GM21447 (cell line): Measurements from ENCODE around the gene DNAH10.

Source experiments
- ATAC-seq: cut with Tn5 transposase; IDR thresholded peaks from one replicate; pipeline ENCODE4 v1.9.1; 2021; ENCODE audit not compliant: unreplicated experiment

The DNAH10 gene, protein sequence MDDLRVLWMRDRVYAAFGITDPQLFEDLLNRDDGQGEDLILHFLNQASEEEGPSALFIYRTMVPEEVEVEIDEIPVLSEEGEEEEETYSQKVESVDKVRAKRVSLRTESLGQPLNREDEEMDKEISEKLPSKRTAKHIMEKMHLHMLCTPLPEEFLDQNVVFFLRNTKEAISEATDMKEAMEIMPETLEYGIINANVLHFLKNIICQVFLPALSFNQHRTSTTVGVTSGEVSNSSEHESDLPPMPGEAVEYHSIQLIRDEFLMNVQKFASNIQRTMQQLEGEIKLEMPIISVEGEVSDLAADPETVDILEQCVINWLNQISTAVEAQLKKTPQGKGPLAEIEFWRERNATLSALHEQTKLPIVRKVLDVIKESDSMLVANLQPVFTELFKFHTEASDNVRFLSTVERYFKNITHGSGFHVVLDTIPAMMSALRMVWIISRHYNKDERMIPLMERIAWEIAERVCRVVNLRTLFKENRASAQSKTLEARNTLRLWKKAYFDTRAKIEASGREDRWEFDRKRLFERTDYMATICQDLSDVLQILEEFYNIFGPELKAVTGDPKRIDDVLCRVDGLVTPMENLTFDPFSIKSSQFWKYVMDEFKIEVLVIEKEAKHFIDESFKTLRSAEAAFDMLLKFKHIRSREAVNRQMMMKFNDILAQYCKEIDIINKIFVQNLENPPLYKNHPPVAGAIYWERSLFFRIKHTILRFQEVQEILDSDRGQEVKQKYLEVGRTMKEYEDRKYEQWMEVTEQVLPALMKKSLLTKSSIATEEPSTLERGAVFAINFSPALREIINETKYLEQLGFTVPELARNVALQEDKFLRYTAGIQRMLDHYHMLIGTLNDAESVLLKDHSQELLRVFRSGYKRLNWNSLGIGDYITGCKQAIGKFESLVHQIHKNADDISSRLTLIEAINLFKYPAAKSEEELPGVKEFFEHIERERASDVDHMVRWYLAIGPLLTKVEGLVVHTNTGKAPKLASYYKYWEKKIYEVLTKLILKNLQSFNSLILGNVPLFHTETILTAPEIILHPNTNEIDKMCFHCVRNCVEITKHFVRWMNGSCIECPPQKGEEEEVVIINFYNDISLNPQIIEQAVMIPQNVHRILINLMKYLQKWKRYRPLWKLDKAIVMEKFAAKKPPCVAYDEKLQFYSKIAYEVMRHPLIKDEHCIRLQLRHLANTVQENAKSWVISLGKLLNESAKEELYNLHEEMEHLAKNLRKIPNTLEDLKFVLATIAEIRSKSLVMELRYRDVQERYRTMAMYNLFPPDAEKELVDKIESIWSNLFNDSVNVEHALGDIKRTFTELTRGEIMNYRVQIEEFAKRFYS (N-terminal part only)

DNA sequence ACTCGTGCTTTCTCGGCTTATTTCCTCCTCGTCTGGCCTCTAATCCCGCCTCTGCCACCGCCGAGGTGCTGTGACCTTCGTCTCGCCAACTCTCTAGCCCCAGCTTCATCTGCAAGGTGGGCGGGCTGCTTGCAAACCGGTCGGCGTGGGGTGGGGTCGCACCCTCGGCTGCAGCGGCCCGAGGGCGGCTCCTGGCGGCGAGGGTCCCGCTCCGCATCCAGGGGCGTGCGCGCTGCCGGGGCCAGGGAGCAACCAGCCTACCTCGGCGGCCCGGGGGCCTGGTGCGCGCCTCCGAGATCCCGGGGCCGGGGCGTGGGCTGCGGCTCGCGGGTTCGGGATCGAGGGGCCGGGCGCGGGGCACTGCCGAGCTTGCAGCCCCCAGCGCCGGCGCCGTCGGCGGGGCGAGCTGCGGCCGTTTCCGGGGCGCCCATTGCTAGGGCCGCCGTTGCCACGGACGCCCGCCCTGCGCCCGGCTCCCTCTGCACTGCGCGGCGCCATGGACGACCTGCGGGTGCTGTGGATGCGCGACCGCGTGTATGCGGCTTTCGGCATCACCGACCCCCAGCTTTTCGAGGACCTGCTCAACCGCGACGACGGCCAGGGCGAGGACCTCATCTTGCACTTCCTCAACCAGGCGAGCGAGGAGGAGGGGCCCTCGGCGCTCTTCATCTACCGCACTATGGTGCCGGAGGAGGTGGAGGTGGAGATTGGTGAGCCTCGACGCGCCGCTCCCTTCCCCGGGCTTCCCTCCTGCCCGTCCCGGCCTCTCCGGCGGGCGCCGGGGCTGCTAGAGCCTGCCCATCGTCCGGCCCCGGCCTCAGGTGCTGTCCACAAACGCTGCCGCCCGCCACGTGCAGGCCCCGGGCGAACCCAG lies at the start of gene DNAH10:
DNAH10 (plus strand) TSS at position 461 of the 874 bp plus-strand sequence; CDS start at position 497, 36 bp downstream.
- peak; percentile 85 for ATAC-seq

DNA sequence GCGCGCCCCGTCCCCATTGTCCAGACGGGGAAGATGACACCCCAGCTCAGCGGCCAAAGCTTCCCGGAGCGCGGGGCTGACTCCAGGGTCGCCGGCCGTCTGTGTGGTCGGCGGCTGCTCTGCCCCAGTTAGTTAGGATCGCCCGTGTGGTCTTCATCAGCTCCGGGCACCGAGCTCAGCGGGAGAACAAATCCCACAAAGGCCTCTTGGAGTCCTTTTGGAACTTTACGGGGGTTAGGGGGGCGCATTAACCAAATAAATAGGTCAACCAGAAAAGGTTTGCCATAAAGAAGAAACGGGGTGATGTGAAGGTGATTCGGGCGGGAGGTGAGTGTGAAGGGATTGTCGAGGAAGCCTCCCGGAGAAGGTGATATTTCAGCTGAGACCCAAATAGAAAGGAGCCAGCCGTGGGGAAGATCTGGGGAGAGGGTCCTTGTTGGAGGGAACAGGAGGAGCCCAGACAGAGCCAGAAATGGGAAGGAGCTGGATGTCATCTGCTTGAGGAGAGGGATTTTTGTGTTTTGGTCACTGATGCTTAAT lies 49.3 kb upstream of the DNAH10 start:
- ATAC-seq, result no peak

DNA sequence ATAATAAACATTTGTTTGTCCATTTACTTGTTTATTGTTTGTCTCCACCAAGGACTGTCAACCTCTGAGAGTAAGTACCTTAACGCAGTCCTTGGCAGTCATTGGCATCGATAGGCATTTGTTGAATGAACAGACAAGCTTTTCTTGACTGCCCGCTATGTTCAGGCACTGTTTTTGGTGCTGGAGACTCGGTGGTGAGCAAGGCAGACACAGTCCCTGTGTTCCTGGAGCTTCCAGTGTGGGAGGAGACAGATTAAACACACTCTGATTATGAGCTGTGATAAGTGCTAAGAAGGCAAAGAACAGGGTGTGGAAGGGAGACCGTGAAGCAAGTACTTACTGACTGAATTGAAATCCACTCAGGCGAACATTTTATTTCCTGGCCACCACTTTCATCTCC lies 48.7 kb upstream of the DNAH10 start:
- ATAC-seq, result no peak

DNA sequence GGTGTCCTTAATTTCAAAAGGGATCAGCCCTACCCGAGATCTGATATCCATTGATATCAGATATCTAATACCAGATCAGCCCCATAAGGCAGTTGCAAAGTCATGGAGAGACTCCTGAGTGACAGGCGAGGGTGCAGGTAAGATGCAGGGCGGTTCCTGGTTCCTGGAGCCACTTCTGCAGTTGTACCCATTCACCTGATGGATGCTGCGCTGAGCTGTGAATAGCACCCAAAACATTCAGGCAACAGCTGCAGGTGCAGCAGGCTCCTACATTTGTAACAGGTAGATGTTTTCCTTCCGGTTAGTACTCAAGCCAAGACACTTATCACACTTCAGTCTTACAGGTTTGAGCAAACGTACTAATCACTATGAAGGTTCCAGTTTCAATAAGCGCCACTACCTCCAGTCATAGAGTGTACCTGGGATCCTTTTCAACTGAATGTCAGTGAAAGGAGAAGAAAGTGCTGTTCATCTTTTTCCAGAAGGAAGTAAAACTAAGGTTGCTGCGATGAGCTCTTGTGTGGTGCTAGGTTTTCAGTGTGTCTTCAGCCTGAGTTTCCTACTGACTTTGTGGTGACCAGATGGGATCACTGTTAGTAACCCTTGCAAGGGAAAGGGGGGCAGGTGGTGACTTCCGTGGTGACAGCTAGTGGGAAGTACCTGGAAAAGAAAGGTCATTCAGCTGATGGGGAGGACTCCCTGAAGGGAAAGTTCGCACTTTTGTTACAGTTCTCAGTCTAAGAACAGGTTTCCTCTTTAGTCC lies 48.1 kb upstream of the DNAH10 start:
- peak; percentile 56 for ATAC-seq

DNA sequence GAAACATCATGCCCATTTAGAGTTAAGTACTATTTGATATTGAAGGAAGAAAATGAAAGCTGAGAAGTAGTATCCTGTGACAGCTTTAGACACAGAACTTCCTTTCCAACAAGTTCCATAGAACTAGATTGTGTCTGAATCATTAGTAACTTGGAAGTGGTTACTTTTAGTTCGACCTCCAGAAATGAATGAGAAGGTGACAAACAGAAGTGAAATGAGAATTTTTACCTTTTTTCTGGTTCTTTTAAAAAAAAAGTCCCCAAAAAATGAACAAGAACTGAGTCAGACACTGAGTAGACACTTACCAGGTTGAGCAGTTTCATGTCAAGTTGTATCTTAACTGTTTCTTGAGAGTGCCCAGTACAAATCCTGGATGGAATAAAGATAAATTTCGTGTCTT lies 46.9 kb upstream of the DNAH10 start:
- no peak for ATAC-seq

DNA sequence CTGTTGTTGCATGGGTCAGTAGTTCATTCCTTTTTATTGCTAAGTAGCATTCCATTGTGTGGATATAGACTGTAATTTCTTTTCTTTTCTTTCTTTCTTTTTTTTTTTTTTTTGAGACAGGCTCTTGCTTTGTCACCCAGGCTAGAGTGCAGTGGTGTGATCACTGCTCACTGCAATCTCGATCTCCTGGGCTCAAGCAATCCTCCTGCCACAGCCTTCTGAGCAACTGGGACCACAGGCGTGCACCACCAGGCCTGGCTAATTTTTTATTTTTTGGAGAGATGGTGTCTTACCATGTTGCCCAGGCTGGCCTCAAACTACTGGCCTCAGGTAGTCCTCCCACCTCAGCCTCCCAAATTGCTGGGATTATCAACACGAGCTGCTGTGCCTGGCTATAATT lies 44.8 kb upstream of the DNAH10 start:
- no peak for ATAC-seq

DNA sequence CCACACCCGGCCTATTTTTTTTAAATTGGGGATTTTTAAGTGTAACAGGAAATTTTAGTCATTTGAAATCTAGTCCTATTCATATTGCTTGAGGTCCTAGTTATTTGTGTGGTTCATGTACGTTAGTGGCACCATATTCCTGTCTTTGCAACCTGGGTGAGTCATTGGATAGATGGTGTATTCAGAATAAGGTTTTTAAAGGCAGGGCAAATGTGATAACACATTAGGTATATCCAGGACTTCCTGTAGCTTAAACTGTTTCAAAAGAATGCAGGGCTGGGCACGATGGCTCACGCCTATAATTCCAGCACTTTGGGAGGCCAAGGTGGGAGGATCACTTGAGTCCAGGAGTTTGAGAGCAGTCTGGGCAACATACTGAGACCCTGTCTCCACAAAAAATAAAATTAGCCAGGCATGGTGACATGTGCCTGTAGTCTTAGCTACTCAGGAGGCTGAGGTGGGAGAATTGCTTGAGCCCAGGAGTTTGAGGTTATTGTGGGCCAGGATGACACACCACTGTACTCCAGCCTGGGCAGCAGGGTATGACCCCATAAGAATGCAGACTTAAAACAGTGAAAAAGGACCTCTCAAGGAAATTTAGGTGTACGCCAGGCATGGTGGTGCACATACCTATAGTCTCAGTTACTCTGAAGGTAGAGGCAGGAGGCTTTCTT lies 41.8 kb upstream of the DNAH10 start:
- ATAC-seq, result no peak

DNA sequence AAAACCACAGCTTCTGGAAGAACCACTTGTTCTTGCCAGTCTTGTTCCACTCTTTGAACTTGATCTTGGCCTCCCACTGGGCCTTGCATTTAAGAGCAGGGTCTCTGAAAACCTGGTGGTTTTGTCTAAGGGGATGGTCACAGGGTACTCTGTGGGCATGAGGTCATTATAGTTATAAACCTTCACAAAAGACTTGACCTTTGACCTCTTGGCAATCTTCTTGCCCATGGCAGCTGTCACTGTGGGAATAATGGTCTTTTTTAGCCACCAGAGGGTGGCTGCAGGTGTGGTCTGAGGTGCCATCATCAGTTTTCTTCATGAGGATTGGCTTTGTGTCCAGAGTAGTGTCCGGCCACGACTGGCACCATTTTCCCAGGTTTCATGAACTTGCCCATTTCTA lies 40.9 kb upstream of the DNAH10 start:
- no peak for ATAC-seq

DNA sequence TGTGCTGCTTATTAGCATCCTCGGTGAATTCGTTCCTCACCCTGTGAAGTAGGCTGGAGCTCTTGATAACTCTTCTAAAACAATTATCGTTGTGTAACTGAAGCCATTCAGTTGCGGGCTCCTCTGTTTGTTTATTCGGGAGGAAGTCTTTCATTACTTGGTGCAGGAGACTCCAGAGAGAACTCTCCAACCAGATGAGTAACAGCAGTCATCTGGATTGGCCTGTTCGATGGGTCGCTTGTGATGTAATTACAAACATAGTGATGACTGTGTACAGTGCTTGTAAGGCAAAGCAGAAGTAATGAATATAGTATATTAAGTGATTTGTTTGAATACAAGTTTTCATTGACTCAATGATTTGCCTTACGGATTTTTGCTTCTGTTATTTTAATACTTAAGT lies 39.1 kb upstream of the DNAH10 start:
- ATAC-seq, result no peak

DNA sequence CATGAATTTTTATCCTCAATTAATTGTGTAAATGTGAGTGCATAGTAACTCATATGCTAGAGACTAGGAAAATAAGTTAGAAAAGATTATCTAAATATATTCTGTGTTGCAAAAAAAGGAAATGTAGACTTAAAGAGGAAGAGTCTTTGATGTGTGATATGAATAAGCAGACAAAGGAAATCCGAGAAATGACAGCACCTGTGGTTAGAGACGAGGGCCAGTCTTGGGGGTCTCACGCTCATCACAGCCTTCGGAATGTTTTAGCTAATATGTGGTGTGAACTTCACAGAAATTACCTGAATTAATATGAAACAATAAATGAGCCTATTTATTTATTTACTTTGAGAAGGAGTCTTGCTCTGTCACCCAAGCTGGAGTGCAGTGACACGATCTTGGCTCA lies 38.3 kb upstream of the DNAH10 start:
- ATAC-seq, result no peak

DNA sequence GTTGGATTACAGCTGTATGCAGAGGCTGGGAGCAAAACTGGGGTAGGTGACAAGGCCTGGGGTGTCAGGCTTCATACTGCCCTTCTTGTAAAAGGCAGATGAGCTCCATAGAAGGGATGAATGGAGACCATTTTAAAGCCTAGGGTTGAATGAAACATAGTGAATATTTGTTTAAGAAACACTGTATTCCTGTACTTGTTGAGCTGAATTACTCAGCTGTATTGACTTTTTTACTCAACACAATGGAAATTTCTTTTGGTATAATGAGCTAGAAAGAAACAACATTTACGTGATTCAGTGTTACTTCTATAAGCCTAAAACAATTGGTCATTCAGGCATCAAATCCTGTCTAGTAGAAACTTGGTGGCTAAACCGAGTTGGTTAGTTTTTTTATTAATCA lies 35.9 kb upstream of the DNAH10 start:
- no peak for ATAC-seq

DNA sequence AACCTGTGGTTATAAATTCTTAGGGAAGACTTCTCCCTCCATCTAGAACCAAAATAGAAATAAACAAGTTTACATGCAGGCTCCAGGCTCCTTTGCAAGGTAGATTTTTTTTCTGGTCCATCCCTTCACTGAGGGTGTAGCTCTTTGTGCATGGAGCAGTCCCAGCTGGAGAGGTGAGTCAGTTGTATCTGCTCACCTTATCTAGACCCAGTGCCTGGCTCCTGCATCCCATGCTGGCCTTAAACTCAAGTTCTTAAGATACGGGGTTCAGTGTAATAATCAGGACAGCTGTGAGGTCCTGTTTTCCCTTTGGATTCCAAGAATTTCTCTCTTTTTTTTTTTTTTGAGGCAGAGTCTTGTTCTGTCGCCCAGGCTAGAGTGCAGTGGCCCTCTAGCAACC lies 35.1 kb upstream of the DNAH10 start:
- ATAC-seq, result no peak

DNA sequence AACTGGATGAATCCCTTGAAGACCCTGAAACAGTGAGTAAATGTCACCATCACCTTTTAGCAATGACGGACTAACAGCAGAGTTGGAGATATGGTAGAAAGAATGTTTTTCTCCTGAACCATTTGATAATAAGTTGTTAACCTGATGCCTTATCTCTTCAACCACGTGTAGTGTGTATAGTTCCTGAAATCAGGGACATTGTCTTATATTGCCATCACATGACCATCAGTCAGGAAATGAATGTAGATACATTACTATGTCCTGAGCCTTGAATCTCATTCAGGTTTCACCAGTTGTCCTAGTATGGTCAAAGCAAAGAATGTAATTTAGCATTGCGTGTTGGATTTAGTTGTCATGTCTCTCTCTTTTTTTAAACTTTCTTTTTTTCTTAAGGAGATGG lies 34.2 kb upstream of the DNAH10 start:
- ATAC-seq, result no peak

DNA sequence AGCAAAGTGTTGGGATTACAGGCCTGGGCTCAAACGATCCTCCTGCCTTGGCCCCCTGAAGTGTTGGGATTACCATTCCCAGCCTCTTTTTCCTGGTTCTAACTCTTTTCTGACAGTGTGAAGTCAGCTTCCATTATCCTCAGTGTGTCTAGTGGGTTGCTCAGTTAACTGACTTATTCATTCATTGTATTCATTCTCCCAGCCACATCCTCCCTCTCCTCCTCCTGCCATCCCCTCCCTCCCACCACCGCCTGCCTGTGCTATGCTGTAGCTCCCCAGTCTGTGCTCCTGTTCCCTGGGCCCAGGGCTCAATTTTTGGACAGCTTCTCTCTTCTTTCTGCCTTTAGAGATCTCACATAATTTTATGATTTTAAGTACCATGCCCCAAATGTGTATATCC lies 30.5 kb upstream of the DNAH10 start:
- ATAC-seq, result no peak

DNA sequence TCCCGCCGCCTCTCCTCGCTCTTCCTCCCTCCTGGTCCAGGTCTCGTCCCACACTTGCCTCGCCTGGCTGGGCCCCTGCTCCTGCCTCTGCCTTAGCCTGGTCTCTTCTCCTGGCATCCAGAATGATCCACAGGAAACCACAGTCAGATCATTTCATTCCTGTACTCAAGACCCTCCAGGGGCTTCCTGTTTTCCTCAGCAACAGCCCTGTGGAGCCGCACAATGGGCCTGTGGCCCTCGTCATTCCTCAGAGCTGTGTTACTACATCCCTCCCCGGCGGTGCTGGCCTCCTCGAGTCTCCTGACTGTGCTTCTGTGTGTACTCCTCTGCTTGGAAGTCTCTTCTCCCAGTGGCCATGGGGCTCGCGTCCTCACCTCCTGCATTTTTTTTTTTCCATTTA lies 29.9 kb upstream of the DNAH10 start:
- ATAC-seq, result no peak

DNA sequence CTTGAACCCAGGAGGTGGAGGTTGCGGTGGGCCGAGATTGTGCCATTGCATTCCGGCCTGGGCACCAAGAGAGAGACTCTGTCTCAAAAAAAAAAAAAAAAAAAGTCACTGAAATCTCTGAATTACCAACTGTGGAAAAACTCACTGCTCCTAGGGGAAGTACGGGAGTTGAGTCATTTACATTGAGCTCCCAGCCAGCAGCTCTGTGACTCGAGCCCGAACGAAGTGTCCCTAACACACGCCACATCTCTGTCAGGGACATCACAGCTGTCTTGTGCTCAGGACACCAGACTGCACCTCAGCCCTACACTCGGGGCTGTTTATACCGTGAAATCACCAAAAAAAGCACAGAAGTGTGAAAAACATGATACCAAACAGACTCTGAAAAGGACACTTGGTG lies 28.9 kb upstream of the DNAH10 start:
- ATAC-seq, result no peak

DNA sequence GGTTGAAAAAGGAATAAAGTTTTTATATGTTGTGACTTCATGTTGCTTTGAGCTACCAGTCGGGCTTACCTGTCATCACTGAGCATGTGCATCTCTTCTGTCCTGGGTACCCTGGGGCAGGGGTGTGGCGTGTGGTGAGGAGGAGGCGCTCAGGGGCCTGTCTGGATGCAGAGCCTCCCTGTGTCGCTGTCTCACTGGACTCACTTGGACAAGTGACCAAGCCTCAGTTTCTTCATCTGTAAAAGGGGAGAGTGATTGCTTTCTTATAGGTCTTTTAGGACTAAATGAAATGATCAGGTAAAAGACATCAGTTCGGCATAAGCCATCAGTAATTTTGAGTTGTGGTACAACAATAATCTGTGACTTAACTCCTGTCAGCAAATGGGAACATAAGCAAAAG lies 27.8 kb upstream of the DNAH10 start:
- no peak for ATAC-seq

DNA sequence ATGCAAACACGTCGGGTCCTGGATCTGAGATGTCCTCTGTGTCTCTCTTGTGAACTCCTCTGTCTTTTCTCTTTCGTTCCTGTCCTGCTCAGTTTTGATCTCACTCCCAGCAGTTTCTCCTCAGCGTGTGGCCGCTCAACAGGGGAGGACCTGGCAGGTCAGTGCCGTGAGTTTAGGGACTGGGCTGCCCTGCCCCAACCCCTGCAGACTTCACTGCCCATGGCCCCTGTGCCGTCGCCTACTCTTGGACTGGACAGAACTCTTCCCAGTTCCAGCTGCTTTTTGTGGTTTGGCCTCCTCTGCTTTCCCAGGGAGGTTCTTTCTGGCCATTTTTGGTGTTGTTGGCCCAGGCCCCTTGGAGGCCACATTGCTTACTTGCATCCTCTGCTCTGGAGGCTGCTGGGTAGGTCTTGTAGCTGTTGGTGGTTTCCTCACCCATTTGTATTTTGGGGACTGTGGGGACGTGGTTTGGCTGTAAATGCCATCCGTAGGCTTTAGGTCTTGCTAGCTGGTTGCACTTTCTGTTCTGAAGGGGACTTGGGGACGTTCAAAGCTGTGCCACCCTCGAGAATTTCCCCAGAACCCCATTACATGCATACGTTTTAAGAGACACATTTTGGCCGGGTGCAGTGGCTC lies 20.0 kb upstream of the DNAH10 start:
- ATAC-seq, result no peak
